Activated B cell treated with CpG ODN at 0.5 μM for 24 hours (primary cell): ENCODE data around the gene GDAP2. TPM values are rescaled to one million over a fixed set of nuclear protein-coding genes. Genes with fewer than 3 reads are reported as not detected.

Source experiments
- ATAC-seq: fragments of 200-7000 bp; cut with Tn5 transposase; one replicate; pipeline ENCODE4 v1.10.0; 2021; ENCODE audit warnings: low read depth, mild to moderate bottlenecking, moderate library complexity
- CTCF ChIA-PET: fragments of 350-600 bp; sonication (Branson Sonifier 250); formaldehyde crosslinking; loops from one replicate; lab custom pipeline; 2021; ENCODE audit warnings: antibody characterized with exemption; lab: Charles Lee
- POLR2A ChIA-PET: fragments of 350-600 bp; sonication (Branson Sonifier 250); formaldehyde crosslinking; loops from one replicate; lab custom pipeline; 2021; ENCODE audit warnings: antibody characterized with exemption; lab: Charles Lee
- DNase-seq: peaks from one replicate; pipeline ENCODE4 v3.0.0; 2022
- H3K27ac Mint-ChIP-seq: one replicate; pipeline ENCODE4 v1.8.0; 2020; ENCODE audit warnings: mixed read lengths
- H3K27me3 Mint-ChIP-seq: one replicate; pipeline ENCODE4 v1.8.0; 2021; ENCODE audit warnings: mixed read lengths
- H3K36me3 Mint-ChIP-seq: one replicate; pipeline ENCODE4 v1.8.0; 2021; ENCODE audit warnings: low read depth, mixed read lengths
- H3K4me1 Mint-ChIP-seq: one replicate; pipeline ENCODE4 v1.8.0; 2021; ENCODE audit warnings: mixed read lengths
- H3K4me3 Mint-ChIP-seq: one replicate; pipeline ENCODE4 v1.8.0; 2020; ENCODE audit warnings: mild to moderate bottlenecking, mixed read lengths
- H3K9me3 Mint-ChIP-seq: one replicate; pipeline ENCODE4 v1.8.0; 2020; ENCODE audit warnings: mixed read lengths
- intact Hi-C: fragments of 100-400 bp; cut with micrococcal nuclease; formaldehyde crosslinking; loops from one replicate; pipeline ENCODE4 v1.15.1; 2024
- total RNA-seq: library from RNA; stranded (reverse); gene quantifications from 2 replicates; pipeline ENCODE4 v1.2.3, GENCODE V29; 2022
- TF ChIP-seq, protein P1 (sequence below): fragments of 200-600 bp; IDR thresholded peaks from one replicate; pipeline ENCODE4 v1.8.0; 2022; ENCODE audit warnings: antibody characterized with exemption, mild to moderate bottlenecking

The GDAP2 gene
- total RNA-seq, 1 donor from 2014 or later, result 20.6 TPM

DNA sequence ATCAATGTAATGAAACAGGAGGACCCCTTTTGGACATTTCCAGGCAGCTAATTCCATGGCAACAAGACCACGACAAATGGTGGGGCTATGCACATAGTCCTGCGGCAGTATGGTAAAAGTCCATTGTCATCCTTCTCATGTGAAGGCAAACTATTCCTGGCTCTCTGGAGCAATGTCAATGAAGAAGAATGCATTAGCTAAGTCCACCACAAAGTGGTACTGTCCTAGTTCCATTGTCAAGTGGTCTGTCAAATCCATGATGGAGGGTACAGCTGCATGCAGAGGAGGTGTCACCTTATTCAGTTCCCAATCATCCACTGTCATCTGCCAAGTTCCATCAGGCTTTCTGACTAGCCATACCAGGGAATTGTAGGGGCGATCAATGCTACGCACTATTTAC lies 110.1 kb downstream of the GDAP2 start:
- TF ChIP-seq, protein P1, sequence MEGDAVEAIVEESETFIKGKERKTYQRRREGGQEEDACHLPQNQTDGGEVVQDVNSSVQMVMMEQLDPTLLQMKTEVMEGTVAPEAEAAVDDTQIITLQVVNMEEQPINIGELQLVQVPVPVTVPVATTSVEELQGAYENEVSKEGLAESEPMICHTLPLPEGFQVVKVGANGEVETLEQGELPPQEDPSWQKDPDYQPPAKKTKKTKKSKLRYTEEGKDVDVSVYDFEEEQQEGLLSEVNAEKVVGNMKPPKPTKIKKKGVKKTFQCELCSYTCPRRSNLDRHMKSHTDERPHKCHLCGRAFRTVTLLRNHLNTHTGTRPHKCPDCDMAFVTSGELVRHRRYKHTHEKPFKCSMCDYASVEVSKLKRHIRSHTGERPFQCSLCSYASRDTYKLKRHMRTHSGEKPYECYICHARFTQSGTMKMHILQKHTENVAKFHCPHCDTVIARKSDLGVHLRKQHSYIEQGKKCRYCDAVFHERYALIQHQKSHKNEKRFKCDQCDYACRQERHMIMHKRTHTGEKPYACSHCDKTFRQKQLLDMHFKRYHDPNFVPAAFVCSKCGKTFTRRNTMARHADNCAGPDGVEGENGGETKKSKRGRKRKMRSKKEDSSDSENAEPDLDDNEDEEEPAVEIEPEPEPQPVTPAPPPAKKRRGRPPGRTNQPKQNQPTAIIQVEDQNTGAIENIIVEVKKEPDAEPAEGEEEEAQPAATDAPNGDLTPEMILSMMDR, result no peak
- ATAC-seq (no peak), DNase-seq (no peak)
- H3K4me3 Mint-ChIP-seq, result no peak overlapping the region
- H3K27ac Mint-ChIP-seq, result no peak overlapping the region
- no peaks in the 10 kb centered on the region for H3K36me3 Mint-ChIP-seq
- POLR2A ChIA-PET, result no interaction called here
- peaks cover 7% of the 10 kb centered on the region for H3K9me3 Mint-ChIP-seq
- H3K4me1 Mint-ChIP-seq, result no peaks in the 10 kb centered on the region
- no peaks in the 10 kb centered on the region for H3K27me3 Mint-ChIP-seq
- CTCF ChIA-PET, result no interaction called here
- intact Hi-C loops, result no loop called here

DNA sequence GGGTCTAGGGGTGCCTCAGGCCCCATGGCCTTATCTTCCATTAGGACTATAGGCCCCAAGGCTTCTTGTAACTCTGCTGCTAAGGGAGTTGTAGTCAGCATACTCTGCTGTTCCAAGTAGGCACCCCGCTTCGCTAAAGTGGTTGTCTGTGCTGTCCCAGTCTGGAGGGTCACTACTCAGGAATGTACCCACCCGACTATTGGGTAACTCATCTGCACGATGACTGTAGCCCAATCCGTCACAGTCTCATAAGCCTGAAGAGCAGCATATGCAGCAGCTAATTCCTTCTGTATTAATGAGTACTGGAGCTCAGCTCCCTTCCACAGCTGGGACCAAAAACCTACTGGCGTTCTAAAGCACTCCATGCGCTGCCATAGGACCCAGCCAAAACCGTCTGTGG lies 111.0 kb downstream of the GDAP2 start:
- Mint-ChIP-seq H3K27ac (no peak overlapping the region), H3K4me1 (no peaks in the 10 kb centered on the region), H3K27me3 (no peaks in the 10 kb centered on the region), H3K36me3 (no peaks in the 10 kb centered on the region), H3K4me3 (no peak overlapping the region), H3K9me3 (peaks cover 7% of the 10 kb centered on the region)
- TF ChIP-seq, protein P1, result no peak
- POLR2A ChIA-PET, result no interaction called here
- CTCF ChIA-PET, result no interaction called here
- intact Hi-C loops, result no loop called here
- ATAC-seq (no peak), DNase-seq (no peak)

DNA sequence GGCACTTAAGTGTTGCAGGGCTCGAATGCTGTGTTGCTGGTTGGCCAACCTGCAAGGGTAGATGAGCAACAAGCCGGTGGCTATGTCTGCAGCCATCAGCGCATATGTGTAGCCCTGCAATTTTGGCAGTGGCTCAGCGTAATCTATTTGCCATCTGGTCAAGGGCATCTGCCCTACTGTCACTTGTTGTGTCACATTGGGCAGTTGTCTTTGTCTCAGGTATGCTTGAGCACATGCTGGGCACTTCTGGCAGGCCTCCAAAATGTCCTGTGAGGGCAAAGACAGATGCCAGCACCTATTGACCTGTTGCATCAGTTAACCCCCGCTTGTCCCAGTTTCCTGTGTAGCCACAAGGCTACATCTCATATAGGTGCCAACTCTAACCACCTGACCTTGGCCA lies 111.8 kb downstream of the GDAP2 start:
- Mint-ChIP-seq H3K9me3 (peaks cover 7% of the 10 kb centered on the region), H3K27me3 (peaks cover 2% of the 10 kb centered on the region), H3K27ac (no peak overlapping the region), H3K4me3 (no peak overlapping the region), H3K4me1 (no peaks in the 10 kb centered on the region), H3K36me3 (no peaks in the 10 kb centered on the region)
- TF ChIP-seq, protein P1, result no peak
- intact Hi-C loops, result no loop called here
- no peak for DNase-seq
- ATAC-seq, result no peak
- POLR2A ChIA-PET, result no interaction called here
- CTCF ChIA-PET, result no interaction called here

DNA sequence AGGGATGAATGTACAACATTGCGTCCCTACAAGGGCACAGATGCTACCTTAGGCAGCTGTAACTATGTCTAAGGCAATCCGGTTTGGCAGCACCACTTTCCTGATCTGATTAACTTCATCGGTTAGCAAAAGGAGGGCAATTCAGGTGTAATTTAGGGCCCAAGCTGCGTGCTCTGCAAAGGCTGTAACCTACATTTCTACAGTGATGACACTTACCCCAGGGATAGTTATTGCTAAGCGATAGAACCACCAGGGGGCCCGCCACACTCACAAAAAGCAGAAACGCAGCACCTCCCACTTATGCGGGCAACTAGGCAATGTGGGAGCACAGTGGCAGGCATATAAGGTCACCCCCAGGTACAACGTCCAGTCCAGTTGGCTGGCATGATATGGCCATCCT lies 113.5 kb downstream of the GDAP2 start:
- H3K9me3 Mint-ChIP-seq, result peaks cover 4% of the 10 kb centered on the region
- ATAC-seq (no peak), DNase-seq (no peak)
- intact Hi-C loops, result no loop called here
- H3K4me1 Mint-ChIP-seq, result no peaks in the 10 kb centered on the region
- peaks cover 2% of the 10 kb centered on the region for H3K27me3 Mint-ChIP-seq
- H3K27ac Mint-ChIP-seq, result no peak overlapping the region
- TF ChIP-seq, protein P1, result no peak
- ChIA-PET CTCF (no interaction called here), POLR2A (no interaction called here)
- H3K4me3 Mint-ChIP-seq, result no peak overlapping the region
- H3K36me3 Mint-ChIP-seq, result no peaks in the 10 kb centered on the region

DNA sequence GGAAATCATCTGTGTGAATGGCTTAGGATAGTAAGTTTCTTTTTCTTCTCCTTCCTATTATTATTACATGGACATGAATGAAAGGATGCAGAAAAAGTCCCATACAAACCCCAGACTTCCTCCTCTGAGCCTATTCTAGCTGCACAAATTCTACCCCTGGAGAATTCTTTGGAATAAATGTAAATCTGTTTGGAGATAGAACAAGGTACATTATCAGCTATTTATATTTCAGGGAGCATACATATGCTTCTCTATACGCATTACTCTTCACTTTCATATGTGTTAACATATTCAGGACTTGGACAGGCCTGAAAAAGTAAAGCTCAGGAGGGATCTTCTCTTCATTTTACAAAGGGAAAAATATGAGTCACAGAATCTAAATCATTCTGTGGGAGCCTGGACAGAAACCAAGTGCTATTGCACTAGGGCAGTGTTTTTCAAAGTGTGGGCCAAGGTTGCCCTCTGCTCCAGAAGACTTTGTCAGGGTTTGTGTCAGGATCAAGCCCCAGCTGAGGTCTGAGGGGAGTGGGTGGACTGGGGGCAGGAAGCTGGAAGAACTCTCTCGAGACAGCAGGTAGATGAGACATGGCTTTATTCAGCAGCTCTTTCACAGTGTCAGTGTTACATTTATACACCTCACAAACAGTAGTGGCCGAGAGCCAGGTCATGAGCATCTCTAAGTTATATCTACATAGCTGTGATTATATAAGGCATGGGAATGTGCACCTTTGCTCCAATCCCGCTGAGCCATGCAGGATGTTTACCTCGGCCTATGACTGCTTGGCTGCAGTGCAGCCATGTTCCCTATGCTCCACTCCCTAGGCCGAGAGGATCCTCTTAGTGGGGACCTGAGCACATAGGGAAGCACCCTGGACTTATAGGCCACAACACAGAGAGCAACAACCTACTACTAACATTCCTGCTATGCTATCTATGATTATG lies 114.3 kb downstream of the GDAP2 start:
- POLR2A ChIA-PET, result no interaction called here

More for the DNA sequence above, 114.3 kb downstream of the GDAP2 start:
- CTCF ChIA-PET, result no interaction called here
- TF ChIP-seq, protein P1, result no peak
- Mint-ChIP-seq H3K4me1 (no peaks in the 10 kb centered on the region), H3K9me3 (no peaks in the 10 kb centered on the region), H3K27me3 (peaks cover 2% of the 10 kb centered on the region), H3K27ac (no peak overlapping the region), H3K36me3 (no peaks in the 10 kb centered on the region), H3K4me3 (no peak overlapping the region)
- ATAC-seq (no peak), DNase-seq (no peak)
- intact Hi-C loops, result no loop called here

Other genes starting within 250 kb of the GDAP2 start
- gene WDR3, start 118 bp upstream of the GDAP2 start, total RNA-seq, result 32.7 and 38.0 TPM in 2 replicates